ENCODE measurements around the gene NACC2.

The NACC2 gene

GRCh38 chr9:136015656-136016571 is 79.2 kb downstream of the NACC2 start:
- in situ Hi-C loops (cut with MboI; ENCODE audit: low sequenced_read_pairs): no loop called here

GRCh38 chr9:136014924-136015633 is 80.0 kb downstream of the NACC2 start:
- in situ Hi-C loops (cut with MboI; ENCODE audit: low sequenced_read_pairs): no loop called here

DNA sequence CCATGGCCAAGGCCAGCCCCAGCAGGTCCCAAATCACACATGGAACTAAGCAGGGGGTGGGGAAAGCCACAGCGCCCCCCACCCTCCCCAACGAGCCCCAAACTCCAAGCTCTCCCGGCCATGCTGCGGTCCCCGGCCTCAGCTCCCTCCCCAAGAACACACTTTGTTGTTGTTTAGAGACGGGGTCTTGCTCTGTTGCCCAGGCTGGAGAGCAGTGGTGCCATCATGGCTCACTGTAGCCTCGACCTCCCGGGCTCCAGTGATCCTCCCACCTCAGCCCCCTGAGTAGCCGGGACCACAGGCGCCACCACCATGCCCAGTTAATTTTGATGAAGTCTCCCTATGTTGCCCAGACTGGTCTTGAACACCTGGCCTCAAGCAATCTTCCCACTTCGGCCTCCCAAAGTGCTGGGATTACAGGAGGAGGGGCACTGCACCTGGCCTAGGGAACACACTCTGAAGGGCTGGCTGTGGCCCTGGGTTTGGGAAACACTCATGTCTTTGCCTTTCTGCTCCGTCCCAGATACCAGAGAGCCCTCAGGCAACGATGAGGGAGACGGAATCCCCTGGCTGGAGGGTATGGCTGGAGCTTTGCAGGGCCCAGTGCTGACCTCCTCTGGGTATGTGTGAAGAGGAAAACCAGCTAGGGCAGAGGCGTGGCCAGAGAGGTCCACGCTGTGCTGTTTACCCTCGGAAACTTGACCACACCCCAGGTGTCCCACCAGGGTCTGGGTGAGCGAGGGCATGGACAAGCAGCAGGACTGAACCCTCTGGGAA is 80.8 kb downstream of the NACC2 start:
- in situ Hi-C loops (cut with MboI; ENCODE audit: low sequenced_read_pairs): no loop called here

DNA sequence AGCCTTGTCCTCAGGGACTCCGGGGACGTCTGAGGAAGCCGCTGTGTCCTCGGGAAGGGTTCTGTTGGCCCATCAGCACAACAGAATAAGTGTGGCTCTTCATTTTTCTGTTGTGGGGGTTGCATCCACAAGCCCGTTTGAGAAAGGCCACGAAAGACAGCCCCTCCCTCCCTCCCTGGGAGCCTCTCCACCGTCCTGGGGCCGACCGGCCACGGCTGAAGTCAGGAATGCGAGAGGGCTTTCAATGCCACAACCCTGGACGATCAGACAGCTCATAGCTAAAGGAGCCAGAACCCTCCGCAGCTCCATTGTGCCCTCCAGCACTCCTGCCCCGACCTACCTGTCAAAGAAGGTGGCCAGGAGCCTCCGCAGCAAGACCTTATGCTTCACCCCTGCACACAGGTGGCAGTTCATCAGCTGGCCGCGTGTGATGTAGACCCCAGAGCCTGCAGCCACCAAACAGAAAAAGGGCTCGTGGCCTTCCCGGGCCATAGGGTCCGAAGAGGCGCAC is 81.5 kb downstream of the NACC2 start:
- in situ Hi-C loops (cut with MboI; ENCODE audit: low sequenced_read_pairs): no loop called here

- in situ Hi-C loops (cut with MboI; ENCODE audit: low sequenced_read_pairs): no loop called here
These were observed 82.0 kb downstream of the NACC2 start for GRCh38 chr9:136013116-136013515.

DNA sequence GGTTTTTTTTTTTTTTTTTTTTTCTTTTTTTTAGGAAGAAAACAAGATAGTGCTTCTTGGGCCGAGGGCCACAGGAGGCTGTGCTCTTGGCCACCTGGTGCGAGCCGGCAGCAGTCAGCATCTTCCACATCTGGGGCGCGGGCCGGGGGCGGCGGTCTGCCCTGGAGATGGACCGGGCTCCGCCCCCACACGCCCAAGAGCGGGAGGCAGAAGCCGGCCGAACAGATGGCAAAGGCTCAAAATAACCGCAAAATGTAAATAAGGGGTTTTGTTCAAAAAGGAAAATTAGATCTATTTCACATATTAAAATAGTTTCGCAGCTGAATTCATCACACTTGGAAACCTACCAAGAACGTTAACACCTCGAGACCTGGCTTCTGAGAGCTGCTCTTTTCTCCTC is 82.4 kb downstream of the NACC2 start:
- in situ Hi-C loops (cut with MboI; ENCODE audit: low sequenced_read_pairs): no loop called here

- in situ Hi-C loops (cut with MboI; ENCODE audit: low sequenced_read_pairs): no loop called here
These were observed 83.2 kb downstream of the NACC2 start for GRCh38 chr9:136011703-136012496.

- in situ Hi-C loops (cut with MboI; ENCODE audit: low sequenced_read_pairs): no loop called here
These were observed 83.8 kb downstream of the NACC2 start for GRCh38 chr9:136011376-136011702.

GRCh38 chr9:136010615-136011361 is 84.3 kb downstream of the NACC2 start:
- in situ Hi-C loops (cut with MboI; ENCODE audit: low sequenced_read_pairs): no loop called here

DNA sequence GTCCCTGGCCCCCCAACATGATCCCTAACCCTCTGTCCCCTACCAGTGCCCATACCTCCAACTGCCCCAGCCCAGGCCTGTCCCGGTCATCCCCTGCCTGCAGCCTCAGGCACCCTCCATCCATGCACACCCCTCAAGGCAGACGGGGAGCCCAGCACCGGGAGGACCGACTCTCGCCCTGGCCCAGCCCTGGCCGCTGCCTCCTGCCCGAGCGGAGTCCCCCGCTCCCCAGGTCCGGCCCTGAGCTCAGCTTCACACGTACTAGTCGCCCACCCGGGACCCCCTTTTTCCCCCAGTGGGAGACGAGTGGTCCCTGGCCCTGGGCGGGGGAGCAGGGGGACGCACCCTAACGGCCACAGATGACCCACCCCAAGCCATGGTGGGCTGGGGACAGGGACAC is 84.9 kb downstream of the NACC2 start:
- in situ Hi-C loops (cut with MboI; ENCODE audit: low sequenced_read_pairs): no loop called here

- in situ Hi-C loops (cut with MboI; ENCODE audit: low sequenced_read_pairs): no loop called here
These were observed 85.6 kb downstream of the NACC2 start for GRCh38 chr9:136009516-136009915.

DNA sequence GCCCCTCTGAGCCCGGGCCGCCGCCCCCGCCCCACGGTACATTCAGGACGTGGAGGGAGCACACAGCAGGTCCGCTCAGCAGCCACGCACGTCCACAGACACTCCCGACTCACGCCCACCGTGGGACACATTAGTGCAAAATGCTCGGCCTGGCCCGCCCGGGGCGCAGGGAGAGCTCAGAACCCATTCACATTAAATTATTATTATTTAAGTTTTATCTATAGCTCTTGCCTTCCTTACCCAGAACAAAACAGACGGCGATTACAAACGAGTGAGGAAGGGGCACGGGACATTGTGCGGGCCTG is 86.4 kb downstream of the NACC2 start:
- in situ Hi-C loops (cut with MboI; ENCODE audit: low sequenced_read_pairs): no loop called here

- in situ Hi-C loops (cut with MboI; ENCODE audit: low sequenced_read_pairs): no loop called here
These were observed 87.0 kb downstream of the NACC2 start for GRCh38 chr9:136007934-136008692.

DNA sequence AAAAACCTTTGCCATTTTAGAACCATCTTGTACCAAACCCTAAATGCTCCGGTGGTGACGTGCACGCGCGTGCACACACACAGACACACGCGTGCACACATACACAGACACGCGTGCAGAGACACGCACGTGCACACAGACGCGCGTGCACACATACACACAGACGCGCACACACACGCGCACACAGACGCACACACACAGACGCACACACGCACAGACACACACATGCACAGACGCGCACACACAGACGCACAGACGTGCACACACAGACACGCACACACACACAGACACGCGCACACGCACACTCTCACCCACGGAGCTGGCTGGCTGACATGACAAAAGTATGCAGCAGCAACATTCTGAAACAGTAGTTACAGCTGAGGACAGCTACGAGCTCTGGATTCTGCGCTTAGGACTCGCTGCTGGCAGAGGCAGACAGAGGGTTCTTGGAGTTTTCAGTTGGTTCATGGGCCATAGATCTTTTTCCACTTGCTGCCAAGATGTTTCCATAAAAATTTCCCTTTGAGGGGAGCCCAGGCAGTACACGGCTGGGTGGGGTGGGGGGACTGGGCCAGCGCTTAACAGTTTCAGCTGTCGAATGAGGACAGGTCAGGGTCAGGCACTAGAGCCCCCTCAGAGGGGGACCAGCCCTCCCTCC is 87.7 kb downstream of the NACC2 start:
- in situ Hi-C loops (cut with MboI; ENCODE audit: low sequenced_read_pairs): no loop called here

DNA sequence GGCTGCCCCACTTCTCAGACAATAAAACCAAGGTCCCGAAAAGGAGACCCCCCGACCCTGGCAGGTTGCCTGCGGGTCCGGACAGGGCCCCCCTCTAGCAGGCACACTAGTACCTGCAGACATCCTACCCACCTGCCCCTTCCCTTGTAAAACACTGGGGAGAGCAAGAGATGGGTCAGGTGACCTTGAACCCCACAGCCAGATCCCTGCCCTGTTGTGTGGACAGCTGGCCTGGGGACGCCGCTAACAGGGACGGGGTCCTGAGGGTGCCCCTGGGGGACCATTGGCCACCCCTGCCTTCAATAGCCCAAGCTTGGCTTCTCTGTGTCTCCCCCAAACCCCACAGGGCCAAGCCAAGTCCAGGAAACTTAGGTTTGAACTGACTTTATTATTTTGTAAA is 88.9 kb downstream of the NACC2 start:
- in situ Hi-C loops (cut with MboI; ENCODE audit: low sequenced_read_pairs): no loop called here

- in situ Hi-C loops (cut with MboI; ENCODE audit: low sequenced_read_pairs): no loop called here
These were observed 90.4 kb downstream of the NACC2 start for GRCh38 chr9:136004712-136005111.

DNA sequence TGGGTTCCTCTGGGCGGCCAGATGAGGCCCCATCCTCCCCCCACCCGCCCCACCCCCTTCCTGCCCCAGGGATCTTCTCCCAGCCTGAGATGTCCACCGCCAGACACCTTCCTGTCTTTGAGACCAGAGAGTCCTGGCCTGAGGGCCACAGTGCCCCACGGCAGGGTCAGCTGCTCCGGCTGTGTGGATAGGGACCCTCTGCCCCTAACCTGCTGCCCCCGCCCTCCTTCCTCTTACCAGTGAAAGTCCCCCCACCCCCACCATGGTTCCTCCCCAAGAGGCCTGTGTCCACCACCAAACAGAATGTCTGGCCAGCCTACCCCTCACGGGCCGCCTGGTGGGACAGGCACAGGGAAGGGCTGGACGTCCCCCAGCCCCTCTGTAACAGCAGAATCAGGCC is 90.9 kb downstream of the NACC2 start:
- in situ Hi-C loops (cut with MboI; ENCODE audit: low sequenced_read_pairs): no loop called here

GRCh38 chr9:136003411-136004218 is 91.5 kb downstream of the NACC2 start:
- in situ Hi-C loops (cut with MboI; ENCODE audit: low sequenced_read_pairs): no loop called here

Data from HL-60/S4 treated with phorbol 12-myristate 13-acetate at 8.2 ng/mL for 4 days and 3 days (cell line).